Activated gamma-delta T cell treated with Interleukin-2 at 50 U/mL for 16 hours (primary cell): Measurements from ENCODE around the gene CRYBG3.
"Not testable (repeated sequence)": the region's sequence is repeated elsewhere in the genome, so short reads cannot be mapped to it uniquely, and the experiment has no call there.

Source experiments
- DNase-seq: peaks from one replicate; pipeline ENCODE4 v3.0.0-alpha.2; 2020

CRYBG3 gene

DNA sequence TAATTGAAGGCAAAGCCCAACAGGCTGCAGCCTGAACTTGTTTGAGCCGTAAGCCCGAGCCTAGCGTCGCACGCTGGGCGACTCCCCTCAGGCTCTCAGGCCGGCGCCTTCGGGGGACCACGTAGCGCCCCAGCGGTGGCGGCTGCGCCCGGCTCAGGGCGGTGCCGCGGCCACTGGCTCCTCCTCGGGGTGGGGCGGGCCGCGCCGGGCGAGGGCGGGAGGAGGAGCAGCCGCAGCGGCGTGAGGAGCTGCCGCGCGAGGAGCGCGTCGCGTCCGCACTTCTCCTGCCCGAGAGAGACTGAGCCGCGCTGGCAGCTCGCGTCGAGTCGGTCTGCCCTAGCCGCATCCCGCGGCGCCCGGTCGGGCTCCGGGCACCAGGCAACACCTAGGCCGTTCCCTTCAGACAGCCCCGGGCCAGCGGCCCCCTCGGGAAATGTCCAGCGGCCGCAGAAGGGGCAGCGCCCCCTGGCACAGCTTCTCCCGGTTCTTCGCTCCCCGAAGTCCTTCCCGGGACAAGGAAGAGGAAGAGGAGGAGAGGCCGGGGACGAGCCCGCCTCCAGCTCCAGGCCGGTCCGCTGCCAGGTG lies at the start of gene CRYBG3:
Gene CRYBG3 (plus strand): TSS at position 238 of the 585 bp plus-strand sequence. CDS start 196 bp downstream, at position 434.
- DNase-seq = peak; percentile 78

- no peak for DNase-seq
These were observed 48.9 kb upstream of the CRYBG3 start for GRCh38 chr3:97772926-97773325.

GRCh38 chr3:97778152-97778551 lies 43.7 kb upstream of the CRYBG3 start:
- no peak for DNase-seq

GRCh38 chr3:97793420-97794019 lies 28.3 kb upstream of the CRYBG3 start:
- no peak for DNase-seq

- no peak for DNase-seq
These were observed 25.9 kb upstream of the CRYBG3 start for GRCh38 chr3:97795951-97796350.

- DNase-seq = no peak
These were observed 17.3 kb upstream of the CRYBG3 start for GRCh38 chr3:97804471-97804870.

GRCh38 chr3:97810779-97811390 lies 10.9 kb upstream of the CRYBG3 start:
- no peak for DNase-seq

DNA sequence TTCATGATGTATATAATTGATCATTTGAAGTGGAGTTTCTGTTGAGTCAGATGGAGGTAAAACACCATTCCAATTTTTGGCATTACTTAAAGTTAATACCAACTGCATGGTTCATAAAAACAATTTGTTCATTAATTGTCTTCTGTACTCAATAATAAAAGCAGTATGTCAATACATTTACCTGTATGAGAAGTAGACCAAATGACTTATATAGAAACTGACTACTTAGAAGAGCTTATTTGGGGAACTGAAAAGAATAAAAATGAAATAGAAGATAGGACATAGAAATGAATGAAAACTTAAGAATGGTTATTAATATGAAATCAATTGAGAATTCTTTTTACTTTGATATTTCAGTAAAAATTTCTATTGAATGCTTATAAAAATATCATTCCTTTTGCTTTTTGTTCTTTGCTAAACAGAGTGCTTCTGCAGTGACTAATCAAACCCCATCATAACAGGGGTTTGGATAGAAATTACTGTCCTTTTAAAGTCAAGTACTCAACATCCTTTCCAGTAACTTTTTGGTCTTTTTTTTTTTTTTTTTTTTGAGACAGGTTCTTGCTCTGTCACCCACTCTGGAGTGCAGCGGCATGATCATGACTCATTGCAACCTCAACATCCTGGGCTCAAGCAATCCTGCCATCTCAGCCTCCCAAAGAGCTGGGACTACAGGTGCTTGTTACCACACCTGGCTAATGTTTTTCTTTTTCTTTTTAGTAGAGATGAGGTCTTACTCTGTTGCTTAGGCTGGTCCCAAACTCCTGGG lies 6.5 kb upstream of the CRYBG3 start:
- DNase-seq = peak; percentile 24

DNA sequence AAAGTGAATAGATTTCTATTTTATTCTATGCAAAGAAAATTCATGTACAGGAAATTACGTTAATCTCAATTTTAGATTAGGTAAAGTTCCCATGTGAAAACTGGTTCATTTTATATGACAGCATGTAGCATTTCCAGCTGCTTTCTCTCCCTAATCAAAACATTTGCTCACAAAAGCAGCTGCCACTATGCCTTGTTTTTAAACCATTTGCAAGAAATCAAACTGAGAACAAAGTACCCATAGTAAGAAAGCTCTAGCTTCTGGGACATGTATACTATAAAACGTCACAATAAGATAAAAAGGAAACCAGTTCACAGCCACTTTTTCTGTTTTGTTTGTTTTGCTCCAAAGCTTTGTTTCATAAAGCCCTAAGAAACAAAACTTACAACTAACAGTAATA lies 5.0 kb upstream of the CRYBG3 start:
- DNase-seq = no peak

DNA sequence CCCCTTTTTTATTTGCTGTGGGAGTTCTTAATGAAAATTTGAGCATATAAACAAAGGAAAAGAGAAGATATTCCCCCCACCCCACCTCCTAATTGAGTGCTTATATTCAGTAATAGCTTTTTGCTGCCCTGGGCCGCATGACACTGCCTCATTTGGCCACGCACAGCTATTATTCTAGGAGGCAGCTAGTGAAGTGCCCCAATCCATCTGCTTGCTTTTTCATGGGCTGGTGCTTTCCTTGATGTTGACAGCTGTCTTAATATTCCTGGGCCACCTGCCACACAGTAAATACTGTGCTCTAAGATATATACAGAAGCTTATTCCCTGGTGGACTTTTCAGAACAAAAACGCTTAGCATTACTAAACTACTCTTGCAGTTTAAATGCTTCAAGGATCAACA lies 3.8 kb upstream of the CRYBG3 start:
- DNase-seq = no peak

DNA sequence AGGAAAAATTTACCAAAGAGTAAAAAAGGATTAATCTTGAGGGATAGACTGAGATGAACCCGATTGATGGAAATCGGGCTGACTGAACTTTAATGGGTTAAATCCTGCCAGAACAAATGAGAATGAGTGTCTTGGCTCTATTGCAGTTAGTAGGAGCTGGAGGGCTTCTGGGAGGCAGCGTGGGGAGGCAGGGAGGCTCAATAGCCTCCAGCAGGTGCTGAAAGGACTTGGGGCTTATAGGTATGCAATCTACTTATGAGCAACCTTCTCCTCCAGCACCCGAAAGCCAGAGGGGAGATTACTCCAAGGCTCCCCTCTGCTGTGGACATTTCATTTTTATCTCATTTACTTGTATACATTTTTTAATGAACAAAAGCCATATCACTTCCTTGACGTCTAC lies 1.0 kb upstream of the CRYBG3 start:
- no peak for DNase-seq

GRCh38 chr3:97821287-97821773 lies 481 bp upstream of the CRYBG3 start:
- DNase-seq = peak; percentile 40

DNA sequence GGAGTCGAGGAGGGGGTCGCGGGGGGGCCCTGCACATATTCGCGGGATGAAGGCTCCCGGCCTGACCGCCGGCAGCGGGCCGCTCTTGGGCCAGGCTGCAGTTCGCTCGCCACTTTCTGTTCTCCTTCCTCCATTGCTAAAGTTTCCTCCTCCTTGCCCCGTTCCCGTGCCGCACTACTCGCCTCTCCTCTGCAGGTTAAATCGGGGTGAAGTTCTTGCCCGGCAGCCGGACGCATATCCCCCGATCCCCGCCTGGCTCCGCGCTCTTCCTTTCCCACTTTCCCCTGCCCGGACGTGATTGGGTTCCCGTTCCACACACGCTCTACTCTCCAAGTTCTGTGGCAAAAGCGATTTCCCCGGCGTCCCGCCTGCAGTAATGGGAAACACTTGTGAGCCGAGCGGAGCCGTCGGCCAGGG lies 556 bp downstream of the CRYBG3 start:
- no peak for DNase-seq

DNA sequence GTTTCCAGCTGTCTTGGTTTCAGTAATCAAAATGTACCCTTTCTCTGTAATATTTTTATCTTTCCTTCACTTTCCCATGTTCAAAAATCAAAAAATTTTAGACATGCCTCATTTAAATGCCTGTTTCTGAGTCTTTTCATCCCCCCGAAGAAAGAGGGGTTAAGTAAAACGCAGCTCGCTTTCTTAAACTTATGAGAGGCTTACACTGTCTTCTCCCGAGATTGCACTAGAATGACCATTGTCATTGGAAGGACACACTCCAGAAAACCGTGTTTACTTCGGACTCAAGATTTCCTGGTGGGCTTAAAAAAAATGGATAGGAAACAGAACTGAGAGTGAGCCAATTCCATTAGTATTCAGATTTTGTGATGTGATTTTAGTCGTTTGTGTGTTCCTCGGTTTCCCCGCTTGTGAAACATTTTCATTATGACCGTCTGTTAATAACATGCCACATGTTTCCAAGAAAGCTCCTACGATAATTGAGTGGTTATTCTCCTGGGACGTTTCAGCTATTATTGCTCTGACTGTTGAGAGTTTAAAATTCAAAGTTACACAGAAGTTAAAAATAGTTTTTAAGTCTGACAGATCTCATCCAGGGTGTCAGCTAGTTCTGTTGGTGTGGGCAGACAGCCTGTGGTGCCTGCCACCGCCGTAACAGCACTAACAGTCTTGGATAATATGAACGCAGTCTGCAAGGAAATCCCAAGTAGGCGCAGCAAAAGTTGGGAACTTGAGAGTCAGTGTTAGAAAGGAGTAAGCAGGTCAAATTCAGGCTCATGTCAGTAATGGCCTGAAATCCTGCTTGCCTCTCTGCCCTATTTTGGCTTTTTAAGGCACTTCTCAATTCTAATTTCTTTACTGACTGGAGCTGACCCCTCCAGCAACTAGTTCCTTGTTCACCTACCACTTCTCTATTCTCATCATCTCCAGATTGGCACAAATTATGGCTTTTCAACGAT lies 1.5 kb downstream of the CRYBG3 start:
- DNase-seq = no peak

GRCh38 chr3:97825101-97825500 lies 3.3 kb downstream of the CRYBG3 start:
- DNase-seq = no peak

- no peak for DNase-seq
These were observed 6.1 kb downstream of the CRYBG3 start for GRCh38 chr3:97827741-97828471.

DNA sequence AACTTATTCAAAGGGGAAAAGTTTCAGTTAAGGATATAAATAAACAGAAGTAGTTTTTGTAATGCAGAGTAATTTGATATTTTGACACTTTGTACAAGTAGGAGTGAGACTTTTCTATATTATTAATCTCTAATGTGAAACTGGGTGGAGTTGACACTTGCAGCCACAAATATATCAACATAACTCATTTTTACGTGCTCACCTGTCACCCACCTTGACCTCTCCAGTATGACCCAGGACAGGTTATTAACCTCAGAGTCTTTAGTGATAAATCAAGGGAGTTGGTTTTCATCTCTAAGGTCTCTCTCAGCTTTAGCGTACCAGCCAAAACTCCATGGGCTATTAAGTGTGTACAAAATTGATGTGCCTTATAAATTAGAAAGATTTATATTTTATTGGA lies 7.4 kb downstream of the CRYBG3 start:
- DNase-seq = no peak

DNA sequence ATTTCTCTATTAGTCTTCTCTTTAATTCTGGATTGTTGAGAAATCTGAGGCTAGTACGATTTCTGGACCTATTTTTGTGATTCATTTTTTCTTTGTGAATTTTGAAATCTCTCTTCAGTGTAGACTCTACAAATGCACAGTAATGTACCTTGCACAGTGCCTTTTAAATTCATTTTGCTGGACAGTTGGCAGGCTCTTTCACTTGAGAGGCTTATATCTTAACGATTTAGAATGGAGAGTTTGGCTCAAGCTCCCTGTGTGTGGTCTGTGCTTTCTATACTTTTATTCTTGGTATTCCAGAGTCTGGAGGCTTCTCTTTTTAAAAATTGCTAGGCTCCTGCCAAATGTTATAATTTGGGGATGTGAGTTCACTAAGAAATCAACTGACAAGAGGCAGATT lies 8.8 kb downstream of the CRYBG3 start:
- DNase-seq = no peak

- no peak for DNase-seq
These were observed 9.3 kb downstream of the CRYBG3 start for GRCh38 chr3:97831140-97831539.

GRCh38 chr3:97833184-97833583 lies 11.4 kb downstream of the CRYBG3 start:
- not testable (repeated sequence) for DNase-seq

GRCh38 chr3:97835761-97836160 lies 13.9 kb downstream of the CRYBG3 start:
- DNase-seq = no peak

- no peak for DNase-seq
These were observed 16.6 kb downstream of the CRYBG3 start for GRCh38 chr3:97838393-97838792.
